Fibroblast of pulmonary artery (primary cell): ENCODE data around the gene KCNMA1.

Experiments
- DNase-seq: peaks from one replicate; pipeline ENCODE4 v3.0.0-alpha.2; 2010; ENCODE audit warnings: low read depth
- H3K4me3 ChIP-seq: replicated peaks from 2 replicates; pipeline ENCODE4 v1.5.1; 2011; ENCODE audit warnings: low read depth, mild to moderate bottlenecking, control low read depth, low read length, moderate library complexity
- CTCF ChIP-seq: IDR thresholded peaks from 2 replicates; pipeline ENCODE4 v1.5.1; 2011; ENCODE audit warnings: mild to moderate bottlenecking, control low read depth, low read length, inconsistent platforms; ENCODE audit errors: missing control alignments

Gene KCNMA1

GRCh38 chr10:77584938-77585337, 52.7 kb downstream of the KCNMA1 start:
- no peak for DNase-seq
- no peak for TF ChIP-seq CTCF
- no peak overlapping the region for H3K4me3 ChIP-seq

- no peak for TF ChIP-seq CTCF
- H3K4me3 ChIP-seq, result no peak overlapping the region
- no peak for DNase-seq
Observed at GRCh38 chr10:77583527-77583926, 54.1 kb downstream of the KCNMA1 start.

GRCh38 chr10:77582710-77583115, 54.9 kb downstream of the KCNMA1 start:
- TF ChIP-seq CTCF, result no peak
- DNase-seq, result peak; percentile 57
- no peak overlapping the region for H3K4me3 ChIP-seq

- DNase-seq, result no peak
- no peak overlapping the region for H3K4me3 ChIP-seq
- TF ChIP-seq CTCF, result no peak
Observed at GRCh38 chr10:77581738-77582137, 55.9 kb downstream of the KCNMA1 start.

- DNase-seq, result no peak
- no peak for TF ChIP-seq CTCF
Observed at GRCh38 chr10:77580482-77580881, 57.1 kb downstream of the KCNMA1 start.

GRCh38 chr10:77578583-77579227, 58.9 kb downstream of the KCNMA1 start:
- no peak overlapping the region for H3K4me3 ChIP-seq
- peak; percentile 36 for DNase-seq
- TF ChIP-seq CTCF, result no peak

More at GRCh38 chr10:77580482-77580881, 57.1 kb downstream of the KCNMA1 start:
- H3K4me3 ChIP-seq, result no peak overlapping the region

GRCh38 chr10:77577666-77578229, 59.9 kb downstream of the KCNMA1 start:
- H3K4me3 ChIP-seq, result no peak overlapping the region
- TF ChIP-seq CTCF, result no peak
- DNase-seq, result no peak
